ENCODE measurements around the gene TRIP10.
"Not testable (repeated sequence)": the region's sequence is repeated elsewhere in the genome, so short reads cannot be mapped to it uniquely, and the experiment has no call there.

TRIP10 gene

GRCh38 chr19:6753178-6754031 is 13.9 kb downstream of the TRIP10 start:
- Mint-ChIP-seq H3K4me1 (ENCODE audit: low read depth) (peaks cover 17% of the 10 kb centered on the region), H3K27ac (peak overlapping the region; percentile 84), H3K36me3 (ENCODE audit: low read depth) (peaks cover 35% of the 10 kb centered on the region), H3K27me3 (ENCODE audit: low read depth) (no peaks in the 10 kb centered on the region), H3K9me3 (no peaks in the 10 kb centered on the region), H3K4me3 (peak overlapping the region; percentile 70)

GRCh38 chr19:6754136-6754535 is 14.7 kb downstream of the TRIP10 start:
- H3K4me3 Mint-ChIP-seq = no peak overlapping the region
- H3K9me3 Mint-ChIP-seq = no peaks in the 10 kb centered on the region
- no peaks in the 10 kb centered on the region for H3K27me3 Mint-ChIP-seq (ENCODE audit: low read depth)
- no peak overlapping the region for H3K27ac Mint-ChIP-seq
- peaks cover 36% of the 10 kb centered on the region for H3K36me3 Mint-ChIP-seq (ENCODE audit: low read depth)
- H3K4me1 Mint-ChIP-seq (ENCODE audit: low read depth) = peaks cover 19% of the 10 kb centered on the region

GRCh38 chr19:6754653-6755463 is 15.4 kb downstream of the TRIP10 start:
- Mint-ChIP-seq H3K27ac (no peak overlapping the region), H3K4me1 (ENCODE audit: low read depth) (peaks cover 18% of the 10 kb centered on the region), H3K36me3 (ENCODE audit: low read depth) (peaks cover 34% of the 10 kb centered on the region), H3K27me3 (ENCODE audit: low read depth) (no peaks in the 10 kb centered on the region), H3K4me3 (no peak overlapping the region), H3K9me3 (no peaks in the 10 kb centered on the region)

GRCh38 chr19:6760606-6761005 is 21.1 kb downstream of the TRIP10 start:
- Mint-ChIP-seq H3K36me3 (ENCODE audit: low read depth) (peaks cover 18% of the 10 kb centered on the region), H3K4me1 (ENCODE audit: low read depth) (peaks cover 9% of the 10 kb centered on the region), H3K27me3 (ENCODE audit: low read depth) (no peaks in the 10 kb centered on the region), H3K9me3 (no peaks in the 10 kb centered on the region), H3K4me3 (no peak overlapping the region), H3K27ac (no peak overlapping the region)

GRCh38 chr19:6761053-6761676 is 21.7 kb downstream of the TRIP10 start:
- Mint-ChIP-seq H3K27me3 (ENCODE audit: low read depth) (no peaks in the 10 kb centered on the region), H3K4me3 (no peak overlapping the region), H3K9me3 (no peaks in the 10 kb centered on the region), H3K4me1 (ENCODE audit: low read depth) (peaks cover 14% of the 10 kb centered on the region), H3K27ac (no peak overlapping the region), H3K36me3 (ENCODE audit: low read depth) (peaks cover 20% of the 10 kb centered on the region)

GRCh38 chr19:6762253-6762797 is 22.8 kb downstream of the TRIP10 start:
- not testable (repeated sequence) for H3K27ac Mint-ChIP-seq; H3K9me3 Mint-ChIP-seq; H3K27me3 Mint-ChIP-seq (ENCODE audit: low read depth); H3K4me3 Mint-ChIP-seq
- Mint-ChIP-seq H3K36me3 (ENCODE audit: low read depth) (peaks cover 21% of the 10 kb centered on the region), H3K4me1 (ENCODE audit: low read depth) (peaks cover 22% of the 10 kb centered on the region)

- peak overlapping the region; percentile 92 for H3K4me3 Mint-ChIP-seq
- H3K36me3 Mint-ChIP-seq (ENCODE audit: low read depth) = peaks cover 9% of the 10 kb centered on the region
- H3K27ac Mint-ChIP-seq = peak overlapping the region; percentile 94
- peaks cover 26% of the 10 kb centered on the region for H3K4me1 Mint-ChIP-seq (ENCODE audit: low read depth)
- H3K27me3 Mint-ChIP-seq (ENCODE audit: low read depth) = no peaks in the 10 kb centered on the region
- H3K9me3 Mint-ChIP-seq = no peaks in the 10 kb centered on the region
Measured at GRCh38 chr19:6765738-6766356, 26.4 kb downstream of the TRIP10 start.

GRCh38 chr19:6766357-6767080 is 27.0 kb downstream of the TRIP10 start:
- H3K27ac Mint-ChIP-seq = peak overlapping the region; percentile 94
- peaks cover 27% of the 10 kb centered on the region for H3K4me1 Mint-ChIP-seq (ENCODE audit: low read depth)
- H3K27me3 Mint-ChIP-seq (ENCODE audit: low read depth) = no peaks in the 10 kb centered on the region
- peaks cover 6% of the 10 kb centered on the region for H3K36me3 Mint-ChIP-seq (ENCODE audit: low read depth)
- H3K9me3 Mint-ChIP-seq = no peaks in the 10 kb centered on the region
- peak overlapping the region; percentile 92 for H3K4me3 Mint-ChIP-seq

- Mint-ChIP-seq H3K4me3 (peak overlapping the region; percentile 92), H3K9me3 (no peaks in the 10 kb centered on the region), H3K4me1 (ENCODE audit: low read depth) (peaks cover 32% of the 10 kb centered on the region), H3K27me3 (ENCODE audit: low read depth) (no peaks in the 10 kb centered on the region), H3K36me3 (ENCODE audit: low read depth) (peaks cover 5% of the 10 kb centered on the region), H3K27ac (peak overlapping the region; percentile 94)
Measured at GRCh38 chr19:6767081-6767356, 27.5 kb downstream of the TRIP10 start.

- peaks cover 4% of the 10 kb centered on the region for H3K36me3 Mint-ChIP-seq (ENCODE audit: low read depth)
- H3K9me3 Mint-ChIP-seq = no peaks in the 10 kb centered on the region
- peak within 1 kb of the TSS; percentile 92 for H3K4me3 Mint-ChIP-seq
- H3K4me1 Mint-ChIP-seq (ENCODE audit: low read depth) = peaks cover 37% of the 10 kb centered on the region
- peak within 1 kb of the TSS; percentile 94 for H3K27ac Mint-ChIP-seq
- no peaks in the 10 kb centered on the region for H3K27me3 Mint-ChIP-seq (ENCODE audit: low read depth)
Measured at GRCh38 chr19:6767357-6768235, 28.1 kb downstream of the TRIP10 start, which contains the start of gene SH2D3A. SH2D3A (minus strand) TSS chr19:6767435; CDS start chr19:6763748, 3,687 bp downstream.

GRCh38 chr19:6768236-6768785 is 28.8 kb downstream of the TRIP10 start:
- peak overlapping the region; percentile 92 for H3K4me3 Mint-ChIP-seq
- H3K27me3 Mint-ChIP-seq (ENCODE audit: low read depth) = no peaks in the 10 kb centered on the region
- no peaks in the 10 kb centered on the region for H3K9me3 Mint-ChIP-seq
- H3K27ac Mint-ChIP-seq = peak overlapping the region; percentile 94
- peaks cover 37% of the 10 kb centered on the region for H3K4me1 Mint-ChIP-seq (ENCODE audit: low read depth)
- peaks cover 5% of the 10 kb centered on the region for H3K36me3 Mint-ChIP-seq (ENCODE audit: low read depth)

- Mint-ChIP-seq H3K27ac (peak overlapping the region; percentile 55), H3K36me3 (ENCODE audit: low read depth) (peaks cover 10% of the 10 kb centered on the region), H3K4me3 (peak overlapping the region; percentile 21), H3K27me3 (ENCODE audit: low read depth) (no peaks in the 10 kb centered on the region), H3K9me3 (no peaks in the 10 kb centered on the region), H3K4me1 (ENCODE audit: low read depth) (peaks cover 41% of the 10 kb centered on the region)
Measured at GRCh38 chr19:6769006-6769619, 29.6 kb downstream of the TRIP10 start.

All from T-helper 1 cell treated with Interleukin-12 subunit alpha and Interleukin-12 subunit beta and Interleukin-4 antibody, amounts not matched to agents 30 μg/mL and 1 μg/mL, for 36 hours (primary cell).